ENCODE results near the gene HLA-DPA1. TPM values are rescaled to one million over a fixed set of nuclear protein-coding genes. Genes with fewer than 3 reads are reported as not detected.

Gene HLA-DPA1
- total RNA-seq, 2 experiments from 2014 or later, result 27.6 to 27.9 TPM

- Mint-ChIP-seq H3K4me1 (ENCODE audit: low read depth) (no peaks in the 10 kb centered on the region), H3K4me3 (no peak overlapping the region), H3K9me3 (no peaks in the 10 kb centered on the region), H3K27ac (no peak overlapping the region), H3K27me3 (peaks cover 30% of the 10 kb centered on the region), H3K36me3 (ENCODE audit: low read depth) (no peaks in the 10 kb centered on the region)
- TF ChIP-seq CTCF (IDR thresholded peaks at IDR 0.05), result no peak
- DNase-seq (no peak), ATAC-seq (no peak)
- POLR2A ChIA-PET, result interaction anchor here (0.6 kb wide), 1 partner anchor 12 kb away, joined by 3 read pairs; no protein-coding TSS in a partner anchor
- CTCF ChIA-PET, result interaction anchor here (0.6 to 4.8 kb wide), 15 partner anchors 9 to 749 kb away, joined by 3 to 35 read pairs (median 4); partner anchors contain the start of genes HLA-DMA and HLA-DPA1
- intact Hi-C loops (cut with micrococcal nuclease), result no loop called here
These were observed 24.0 kb downstream of the HLA-DPA1 start for GRCh38 chr6:33049323-33050013.

- no peak for ATAC-seq
- intact Hi-C loops (cut with micrococcal nuclease), result no loop called here
These were observed 33.3 kb downstream of the HLA-DPA1 start for GRCh38 chr6:33040157-33040556.

GRCh38 chr6:33036535-33036934 lies 36.9 kb downstream of the HLA-DPA1 start:
- no peak for ATAC-seq
- H3K4me3 Mint-ChIP-seq, result no peak overlapping the region
- intact Hi-C loops (cut with micrococcal nuclease), result no loop called here
- no peak for DNase-seq
- peaks cover 19% of the 10 kb centered on the region for H3K27me3 Mint-ChIP-seq
- no peak overlapping the region for H3K27ac Mint-ChIP-seq
- TF ChIP-seq CTCF (IDR thresholded peaks at IDR 0.05), result no peak
- CTCF ChIA-PET, result interaction anchor here (1.0 to 2.3 kb wide), 7 partner anchors 11 to 111 kb away, joined by 3 to 8 read pairs (median 4); no protein-coding TSS in a partner anchor
- H3K4me1 Mint-ChIP-seq (ENCODE audit: low read depth), result no peaks in the 10 kb centered on the region
- peaks cover 4% of the 10 kb centered on the region for H3K36me3 Mint-ChIP-seq (ENCODE audit: low read depth)
- H3K9me3 Mint-ChIP-seq, result peaks cover 16% of the 10 kb centered on the region
- POLR2A ChIA-PET, result no interaction called here

More at GRCh38 chr6:33040157-33040556, 33.3 kb downstream of the HLA-DPA1 start:
- CTCF ChIA-PET, result interaction anchor here (1.2 kb wide), 1 partner anchor 10 kb away, joined by 4 read pairs; no protein-coding TSS in a partner anchor
- no peaks in the 10 kb centered on the region for H3K4me1 Mint-ChIP-seq (ENCODE audit: low read depth)
- H3K9me3 Mint-ChIP-seq, result peaks cover 8% of the 10 kb centered on the region
- H3K36me3 Mint-ChIP-seq (ENCODE audit: low read depth), result peaks cover 4% of the 10 kb centered on the region
- TF ChIP-seq CTCF (IDR thresholded peaks at IDR 0.05), result no peak
- POLR2A ChIA-PET, result interaction anchor here (0.6 kb wide), 1 partner anchor 160 kb away, joined by 3 read pairs; no protein-coding TSS in a partner anchor
- no peak for DNase-seq
- no peak overlapping the region for H3K4me3 Mint-ChIP-seq
- H3K27ac Mint-ChIP-seq, result no peak overlapping the region
- H3K27me3 Mint-ChIP-seq, result peaks cover 11% of the 10 kb centered on the region

- ATAC-seq (no peak), DNase-seq (no peak)
- intact Hi-C loops (cut with micrococcal nuclease), result no loop called here
- H3K9me3 Mint-ChIP-seq, result peaks cover 16% of the 10 kb centered on the region
- peaks cover under 1% of the 10 kb centered on the region for H3K4me1 Mint-ChIP-seq (ENCODE audit: low read depth)
- POLR2A ChIA-PET, result no interaction called here
- peaks cover 19% of the 10 kb centered on the region for H3K27me3 Mint-ChIP-seq
- peaks cover 4% of the 10 kb centered on the region for H3K36me3 Mint-ChIP-seq (ENCODE audit: low read depth)
- no peak overlapping the region for H3K4me3 Mint-ChIP-seq
- TF ChIP-seq CTCF (IDR thresholded peaks at IDR 0.05), result no peak
- H3K27ac Mint-ChIP-seq, result no peak overlapping the region
- CTCF ChIA-PET, result no interaction called here
These were observed 38.9 kb downstream of the HLA-DPA1 start for GRCh38 chr6:33034554-33034953.

GRCh38 chr6:33030245-33030644 lies 43.2 kb downstream of the HLA-DPA1 start:
- no peak overlapping the region for H3K4me3 Mint-ChIP-seq
- H3K36me3 Mint-ChIP-seq (ENCODE audit: low read depth), result no peaks in the 10 kb centered on the region
- ChIA-PET CTCF (interaction anchor here (2.2 kb wide), 1 partner anchor 46 kb away, joined by 6 read pairs; no protein-coding TSS in a partner anchor), POLR2A (interaction anchor here (1.4 kb wide), 1 partner anchor 29 kb away, joined by 3 read pairs; no protein-coding TSS in a partner anchor)
- DNase-seq (no peak), ATAC-seq (no peak)
- no peak for TF ChIP-seq CTCF (IDR thresholded peaks at IDR 0.05)
- no peak overlapping the region for H3K27ac Mint-ChIP-seq
- H3K27me3 Mint-ChIP-seq, result peaks cover 10% of the 10 kb centered on the region
- intact Hi-C loops (cut with micrococcal nuclease), result no loop called here
- peaks cover 8% of the 10 kb centered on the region for H3K9me3 Mint-ChIP-seq
- peaks cover 13% of the 10 kb centered on the region for H3K4me1 Mint-ChIP-seq (ENCODE audit: low read depth)

Data from activated CD8-positive, alpha-beta T cell treated with anti-CD3 and anti-CD28 coated beads for 36 hours (primary cell).